Measurements from ENCODE around the gene ISCU.

- TF ChIP-seq CTCF (IDR thresholded peaks at IDR 0.05) (no peak), USF2 (IDR thresholded peaks at IDR 0.05; ENCODE audit: borderline replicate concordance, low read depth, low read length) (no peak), SMC3 (IDR thresholded peaks at IDR 0.05; ENCODE audit: low read depth, low read length) (no peak), CHD2 (IDR thresholded peaks at IDR 0.05; ENCODE audit: low read length, partially characterized antibody) (no peak), SIN3A (IDR thresholded peaks at IDR 0.05; ENCODE audit: borderline replicate concordance, low read depth, low read length) (no peak), RCOR1 (IDR thresholded peaks at IDR 0.05; ENCODE audit: low read length) (no peak), TCF12 (IDR thresholded peaks at IDR 0.05) (no peak), JUND (IDR thresholded peaks at IDR 0.05) (no peak), POLR2AphosphoS5 (IDR thresholded peaks at IDR 0.05; ENCODE audit: low read depth, low read length) (no peak), GATA2 (CRISPR knock-in tag; IDR thresholded peaks at IDR 0.05) (no peak)
Observed at GRCh38 chr12:108518716-108519496, 43.5 kb upstream of the ISCU start.

All from SK-N-SH (cell line).